Activated T-cell treated with anti-CD3 and anti-CD28 coated beads for 1 hour (primary cell): Measurements from ENCODE around the gene PARN.

Source experiments
- DNase-seq: peaks from one replicate; pipeline ENCODE4 v3.0.0-alpha.2; 2020; ENCODE audit warnings: low read depth

Gene PARN

DNA sequence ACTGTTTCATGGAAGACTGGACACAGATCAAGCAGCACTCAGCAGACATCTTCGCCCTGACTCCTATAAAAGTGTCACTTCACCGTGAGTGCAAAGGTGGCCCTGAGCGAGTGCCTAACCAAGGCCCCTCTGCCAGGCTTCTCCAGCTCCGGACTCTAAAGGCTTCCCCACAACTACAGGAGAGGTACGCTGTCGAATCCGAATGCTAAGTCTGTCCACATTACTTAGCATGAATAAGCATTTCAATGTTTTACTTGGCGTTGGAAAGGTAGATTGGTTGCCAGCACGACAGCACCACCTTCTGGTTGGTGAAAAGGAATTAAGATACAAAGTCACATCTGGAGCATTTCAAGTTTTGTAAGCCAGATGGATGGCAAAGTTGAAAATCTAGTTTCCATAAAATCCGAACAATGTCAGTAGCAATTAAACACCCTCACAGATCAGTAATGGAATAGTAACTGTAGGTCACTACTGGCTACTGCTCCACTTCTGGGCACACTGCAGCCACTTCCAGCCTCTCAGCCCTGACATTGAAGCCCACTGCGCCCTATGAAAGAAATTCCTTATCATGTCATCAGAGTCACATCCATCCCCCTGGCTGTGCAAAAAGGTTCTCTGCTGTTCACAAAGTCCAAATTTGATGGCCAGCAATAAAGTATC lies 100.9 kb downstream of the PARN start:
- DNase-seq = peak; percentile 24

DNA sequence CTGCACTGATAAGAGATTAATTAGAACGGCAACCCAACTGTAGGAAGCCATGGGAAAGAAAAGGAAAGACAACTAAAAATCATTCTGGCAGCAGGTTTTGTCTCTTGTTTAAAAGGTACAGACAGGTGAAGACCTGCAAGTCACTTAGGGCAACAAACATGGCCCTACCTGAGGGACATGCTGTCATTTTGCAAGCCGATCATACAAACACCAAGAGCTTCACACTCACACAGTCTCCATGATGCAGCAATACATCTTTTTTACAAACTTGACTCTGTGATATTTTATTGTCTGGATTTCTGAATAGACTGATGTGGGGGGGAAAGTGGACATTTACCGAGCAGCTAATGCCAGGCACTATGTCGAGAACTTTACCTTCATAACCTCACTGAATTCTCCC lies 101.8 kb downstream of the PARN start:
- no peak for DNase-seq

DNA sequence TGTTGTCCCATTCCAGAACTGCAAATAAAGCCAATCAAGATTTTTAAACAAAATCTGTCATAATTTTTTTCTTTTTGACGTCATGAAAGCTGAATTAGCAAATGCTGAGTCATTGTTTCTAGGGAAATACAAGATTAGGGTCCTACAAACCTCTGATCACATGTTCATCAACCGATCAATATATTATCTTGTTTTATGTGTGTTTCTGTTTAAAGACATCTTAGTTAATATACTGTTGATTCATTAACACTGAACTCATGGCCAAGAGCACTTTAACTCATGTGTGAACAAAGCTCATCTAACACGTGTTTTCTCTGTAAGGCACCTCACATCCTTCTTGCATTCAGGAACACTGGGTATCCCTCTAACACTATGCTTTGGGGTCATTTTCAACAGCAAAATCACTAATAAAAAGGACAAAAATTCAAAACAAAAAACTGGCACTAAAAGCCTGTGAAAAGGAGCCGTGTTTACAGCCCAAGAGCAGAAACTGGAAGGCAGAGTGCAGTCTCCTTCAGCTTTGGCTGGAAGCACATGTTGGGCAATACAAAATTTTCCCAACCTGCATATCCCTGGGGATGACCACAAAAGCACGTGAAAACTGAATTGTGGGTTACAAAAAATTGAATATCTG lies 102.5 kb downstream of the PARN start:
- DNase-seq = no peak

DNA sequence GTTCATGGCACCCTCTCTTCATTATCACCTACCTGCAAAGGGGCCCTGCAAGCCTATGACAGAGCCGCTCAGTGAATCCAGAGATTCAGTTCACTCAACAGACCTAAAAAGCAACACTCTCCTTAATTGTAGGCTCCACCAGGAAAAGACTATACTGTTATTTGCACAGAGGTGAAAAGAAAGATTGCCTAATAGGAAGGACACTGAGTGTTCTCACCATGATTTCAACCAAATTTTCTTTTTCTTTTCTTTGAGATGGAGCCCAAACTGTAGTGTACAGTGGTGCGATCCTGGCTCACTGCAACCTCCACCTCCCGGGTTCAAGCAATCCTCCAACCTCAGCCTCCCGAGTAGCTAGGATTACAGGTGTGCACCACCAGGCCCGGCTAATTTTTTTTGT lies 104.5 kb downstream of the PARN start:
- no peak for DNase-seq

DNA sequence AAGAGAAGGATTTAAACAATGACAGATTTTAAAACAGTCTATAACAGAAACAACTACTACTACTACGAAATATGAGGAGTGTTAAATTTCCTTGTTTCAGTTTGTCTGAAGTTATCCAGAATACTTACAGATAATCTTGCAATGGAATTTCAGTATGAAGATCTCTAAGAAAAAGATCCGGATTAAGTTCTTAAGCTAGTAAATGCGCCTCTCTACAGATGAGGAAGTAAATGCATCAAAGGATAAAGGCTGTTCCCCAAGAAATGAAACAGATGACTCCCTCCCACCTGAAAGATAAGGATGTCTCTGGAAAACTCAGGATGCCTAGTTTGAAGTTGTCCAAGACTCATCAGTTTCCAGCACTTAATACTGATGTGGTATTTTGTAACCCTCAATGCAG lies 105.1 kb downstream of the PARN start:
- DNase-seq = no peak

DNA sequence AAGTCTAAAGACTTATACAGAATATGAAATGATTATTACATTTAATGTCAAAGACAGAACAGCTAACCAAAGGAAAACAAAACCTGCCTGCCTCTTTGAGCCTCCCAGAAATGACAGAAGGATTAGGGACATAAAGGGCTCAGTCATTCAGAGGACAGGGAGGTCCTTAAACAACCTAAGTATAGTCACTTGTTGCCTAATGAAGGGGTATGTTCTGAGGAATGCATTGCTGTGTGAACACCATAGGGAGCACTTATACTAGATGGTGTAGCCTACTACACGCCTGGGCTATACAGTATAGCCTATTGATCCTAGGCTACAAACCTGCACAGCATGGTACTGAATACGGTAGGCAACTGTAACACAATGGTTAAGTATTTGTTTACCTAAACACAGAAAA lies 106.4 kb downstream of the PARN start:
- no peak for DNase-seq

DNA sequence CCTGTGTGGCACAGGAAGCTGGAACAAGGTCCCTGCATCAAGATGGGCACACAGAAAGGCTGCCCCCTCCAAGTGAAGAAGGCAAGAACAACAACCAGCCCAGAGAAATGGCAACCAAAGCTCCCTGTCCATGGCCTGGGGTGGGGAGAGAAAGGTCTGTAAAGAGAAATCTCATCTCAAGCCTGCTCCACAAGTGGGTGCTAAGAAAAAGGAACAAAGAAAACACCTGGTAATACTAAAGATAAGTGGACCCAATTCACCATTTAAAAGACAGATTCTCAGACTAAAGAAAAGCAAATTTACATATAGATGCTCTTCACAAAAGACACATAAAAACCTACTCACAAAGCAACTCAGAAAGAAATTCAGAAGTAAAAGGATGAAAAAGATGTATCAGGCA lies 107.4 kb downstream of the PARN start:
- no peak for DNase-seq

DNA sequence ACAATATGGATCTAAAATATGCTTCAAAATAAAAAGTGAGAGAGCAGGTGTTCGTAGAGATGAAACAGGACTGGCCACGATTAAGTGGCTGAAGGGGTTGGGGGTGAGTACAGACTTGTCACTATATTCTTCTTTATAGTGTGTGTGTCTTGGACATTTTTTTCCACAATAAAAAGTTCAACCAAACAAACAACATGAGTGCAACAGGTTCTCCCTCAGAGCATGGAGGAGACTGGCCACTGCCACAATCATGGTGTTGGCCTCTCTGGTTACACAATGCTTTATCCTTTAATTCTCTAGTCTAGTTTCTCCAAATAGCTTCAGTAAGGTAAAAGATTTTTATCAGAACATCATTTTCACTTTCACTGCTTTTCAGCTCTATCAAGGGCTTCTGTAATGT lies 109.3 kb downstream of the PARN start:
- no peak for DNase-seq

DNA sequence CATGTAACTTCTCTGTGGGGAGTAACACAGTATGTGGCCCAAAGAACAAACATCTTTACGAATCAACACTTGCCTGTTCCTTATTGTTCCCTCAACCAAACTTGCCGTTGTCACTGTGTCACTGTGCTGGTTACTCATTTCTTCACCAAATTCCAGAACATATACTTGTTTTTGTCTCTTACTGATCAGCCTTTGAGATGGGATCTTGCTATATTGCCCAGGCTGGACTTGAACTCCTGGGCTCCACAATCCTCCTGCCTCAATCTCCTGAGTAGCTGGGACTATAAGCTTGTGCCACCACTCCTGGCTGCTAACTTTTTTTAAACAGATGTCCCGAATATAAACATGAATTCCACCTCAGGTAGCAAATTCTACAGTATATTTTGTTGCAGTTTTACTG lies 115.1 kb downstream of the PARN start:
- no peak for DNase-seq

DNA sequence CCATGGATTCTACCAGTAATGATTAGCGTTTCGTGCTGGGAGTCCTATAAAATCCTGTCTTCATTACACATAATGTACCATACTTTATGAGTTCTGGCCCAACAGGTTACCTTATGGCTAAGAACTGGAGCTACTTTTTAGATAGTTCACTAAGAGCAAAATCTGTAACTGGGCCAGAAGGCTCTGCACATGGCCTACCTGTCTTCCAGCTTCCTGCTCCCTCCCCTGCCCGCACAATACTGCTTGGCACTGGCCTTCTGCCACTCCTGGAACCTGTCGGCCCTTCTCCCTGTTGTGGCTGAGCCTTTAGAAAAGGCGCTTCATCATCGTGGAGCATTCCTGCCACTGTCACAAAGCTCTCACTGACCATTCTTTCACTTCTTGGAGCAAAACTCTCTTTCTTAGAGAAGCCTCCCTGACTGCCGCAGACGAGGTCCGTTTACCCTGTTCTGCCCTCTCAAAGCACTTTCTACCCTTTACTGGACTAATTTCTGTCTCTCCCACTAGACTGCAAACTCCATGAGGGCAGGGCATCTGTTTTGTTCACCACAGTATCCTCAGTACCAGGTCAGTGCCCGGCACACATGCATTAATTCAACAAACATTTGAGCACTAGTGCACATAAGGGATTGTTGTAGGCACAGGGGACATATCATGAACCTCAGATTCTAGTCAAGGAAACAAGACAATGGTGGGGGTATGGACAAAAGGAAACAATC lies 116.5 kb downstream of the PARN start:
- DNase-seq = no peak

DNA sequence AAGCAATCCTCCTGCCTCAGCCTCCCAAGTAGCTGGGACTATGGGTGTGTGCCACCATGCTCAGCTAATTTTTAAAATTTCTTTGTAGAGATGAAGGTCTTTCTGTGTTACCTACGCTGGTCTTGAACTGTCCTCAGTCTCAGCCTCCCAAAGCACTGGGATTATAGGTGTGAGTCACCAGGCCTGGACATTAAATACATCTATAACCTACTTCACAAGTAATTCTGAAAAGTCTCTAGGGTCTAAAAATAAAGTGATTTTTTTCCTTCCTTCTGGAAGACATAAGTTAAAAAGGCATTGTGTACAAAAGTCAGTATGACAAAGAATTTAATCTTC lies 118.3 kb downstream of the PARN start:
- DNase-seq = no peak

DNA sequence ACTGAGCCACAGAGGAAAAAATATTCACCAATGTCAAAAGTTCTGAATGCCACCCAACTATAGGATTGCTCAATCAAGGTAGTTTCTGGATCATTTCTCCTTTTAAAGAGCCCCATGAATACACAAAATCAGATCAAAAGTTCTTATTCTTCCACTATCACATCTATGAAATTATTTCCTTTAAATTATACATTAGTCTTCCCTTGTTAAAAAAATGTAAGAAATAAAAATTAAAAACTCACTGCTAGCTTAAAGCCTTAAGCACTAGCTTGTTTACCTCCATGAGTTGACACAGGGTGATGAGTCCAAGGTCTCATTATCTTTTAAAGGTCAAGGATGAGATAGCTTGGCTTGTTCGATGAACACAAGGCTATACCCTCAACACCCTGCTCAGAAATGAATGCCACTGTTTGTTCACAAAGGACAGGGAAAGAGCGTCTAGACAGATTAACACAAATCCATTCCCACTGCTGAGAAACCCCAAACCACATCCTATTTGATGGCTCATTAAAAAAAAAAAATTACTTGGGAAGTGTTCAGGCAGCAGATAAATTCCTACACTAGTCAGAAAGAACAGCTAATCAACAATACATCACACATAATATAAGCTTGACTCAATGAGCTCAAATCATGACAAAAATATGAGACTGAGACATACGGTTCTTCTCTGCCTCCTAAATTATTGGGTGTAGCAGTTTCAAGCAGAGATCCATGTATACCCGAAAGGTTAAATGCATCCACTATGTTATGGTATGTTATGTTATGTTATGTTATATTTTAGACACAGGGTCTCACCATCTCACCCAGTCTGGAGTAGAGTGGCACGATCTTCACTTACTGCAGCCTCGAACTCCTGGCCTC lies 118.9 kb downstream of the PARN start:
- DNase-seq = no peak

DNA sequence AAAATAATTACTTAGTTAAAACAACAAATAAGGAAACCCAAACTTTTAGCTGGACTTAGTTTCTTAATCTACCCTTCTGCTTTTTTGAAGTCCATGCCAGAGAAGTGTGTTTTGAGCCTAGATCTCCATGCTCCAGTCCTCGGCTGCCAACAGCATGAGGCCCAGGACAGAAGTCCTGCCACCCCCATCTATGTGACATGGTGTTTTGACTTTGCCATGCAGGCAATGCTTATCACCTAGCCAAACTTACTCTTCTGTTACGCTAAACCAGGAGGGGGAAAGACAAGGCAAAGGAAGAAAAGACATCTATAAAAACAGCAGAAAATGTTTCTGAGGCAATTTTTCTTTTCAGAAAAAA lies 119.5 kb downstream of the PARN start:
- no peak for DNase-seq

DNA sequence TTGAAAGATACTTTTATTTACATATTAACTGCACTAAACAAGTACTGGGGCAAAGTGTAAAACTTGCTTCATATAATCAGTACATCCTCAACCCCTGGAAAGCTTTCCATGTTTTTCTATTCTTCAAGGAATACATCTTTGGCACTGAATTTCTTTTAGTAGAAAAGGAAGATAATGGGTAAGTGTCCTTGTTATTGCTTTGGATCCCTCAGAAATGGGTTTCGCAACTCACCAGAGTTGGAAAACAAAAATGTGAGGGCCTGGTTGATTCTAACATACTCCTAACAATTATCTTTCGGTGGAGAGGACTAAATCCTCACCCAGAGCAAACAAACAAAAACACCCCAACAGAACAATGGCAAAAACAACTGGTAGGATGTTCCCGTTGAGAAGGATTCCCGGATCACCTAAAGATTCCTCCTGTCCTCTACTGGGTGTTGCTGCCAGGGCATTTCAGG lies 120.4 kb downstream of the PARN start:
- DNase-seq = no peak

DNA sequence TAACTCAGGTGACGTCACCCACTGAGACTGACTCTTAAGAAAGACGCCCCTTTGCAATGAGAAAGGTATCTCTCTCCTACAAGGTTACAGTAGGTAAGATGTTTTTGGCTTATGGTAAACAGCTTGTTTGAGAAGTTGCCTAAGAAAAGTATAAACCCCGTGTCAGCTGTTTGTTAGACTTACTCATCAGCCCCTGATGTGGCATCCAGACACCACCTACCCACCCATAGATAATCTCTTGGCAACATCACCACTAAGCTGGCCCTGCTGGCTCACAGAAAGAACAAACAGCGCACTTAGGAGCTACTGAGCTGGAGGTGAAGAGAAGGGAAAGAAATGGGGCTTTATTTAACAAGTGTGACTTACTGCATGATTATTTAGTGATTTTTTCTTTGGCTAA lies 121.0 kb downstream of the PARN start:
- DNase-seq = no peak

DNA sequence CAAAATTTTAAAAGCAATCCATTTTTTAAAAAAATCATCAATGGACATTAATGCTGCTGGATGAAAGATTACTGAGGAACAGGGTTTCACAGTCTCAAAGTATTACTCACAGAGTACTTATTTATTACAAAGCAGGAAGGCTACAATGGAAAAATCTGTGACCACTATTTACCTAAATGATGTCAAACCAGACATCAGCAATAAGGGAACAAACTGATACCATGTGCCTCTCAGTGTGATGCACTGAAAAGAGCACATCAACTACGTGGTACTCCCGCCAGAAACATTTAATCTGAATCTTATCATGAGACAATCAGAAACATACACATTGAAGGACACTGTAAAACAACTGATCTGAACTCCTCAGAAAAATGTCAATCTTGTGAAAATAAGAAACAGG lies 124.2 kb downstream of the PARN start:
- no peak for DNase-seq

DNA sequence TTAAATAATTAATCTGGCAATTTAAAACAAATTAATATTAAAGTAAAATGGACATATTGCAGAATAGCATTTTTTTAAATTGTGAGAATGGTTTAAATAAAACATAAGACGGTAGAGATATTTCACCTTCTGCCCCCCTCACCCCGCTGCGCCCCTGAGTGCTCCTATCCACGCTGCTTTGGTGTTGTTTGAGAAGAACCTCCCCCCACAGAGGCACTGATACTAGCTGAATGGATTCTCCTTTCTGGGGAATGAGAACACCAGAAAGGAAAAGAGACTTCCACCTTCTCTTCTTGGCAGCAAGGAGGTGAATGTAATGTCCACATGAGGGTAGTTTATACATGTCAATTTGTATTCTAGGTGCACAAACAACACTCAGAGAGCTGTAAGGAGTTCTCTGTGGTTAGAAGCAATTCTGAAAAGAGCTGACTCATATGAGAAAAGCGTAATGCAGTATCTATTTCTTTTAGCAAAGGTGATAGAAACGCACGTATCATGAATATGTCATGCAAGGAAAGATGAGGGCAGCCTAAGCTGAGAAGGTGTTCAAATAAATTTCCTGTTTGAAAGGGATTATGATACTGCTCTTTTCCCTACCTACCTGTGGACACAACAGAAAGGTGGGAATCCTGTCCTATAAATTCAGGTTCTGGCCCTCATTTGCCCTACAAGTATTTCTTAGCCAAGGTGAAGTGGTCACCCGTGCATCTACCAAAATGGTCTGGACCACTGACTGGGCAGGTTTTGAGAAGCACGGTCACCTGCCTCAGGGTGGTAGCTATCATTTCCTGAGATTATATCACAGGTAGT lies 126.9 kb downstream of the PARN start:
- DNase-seq = no peak

DNA sequence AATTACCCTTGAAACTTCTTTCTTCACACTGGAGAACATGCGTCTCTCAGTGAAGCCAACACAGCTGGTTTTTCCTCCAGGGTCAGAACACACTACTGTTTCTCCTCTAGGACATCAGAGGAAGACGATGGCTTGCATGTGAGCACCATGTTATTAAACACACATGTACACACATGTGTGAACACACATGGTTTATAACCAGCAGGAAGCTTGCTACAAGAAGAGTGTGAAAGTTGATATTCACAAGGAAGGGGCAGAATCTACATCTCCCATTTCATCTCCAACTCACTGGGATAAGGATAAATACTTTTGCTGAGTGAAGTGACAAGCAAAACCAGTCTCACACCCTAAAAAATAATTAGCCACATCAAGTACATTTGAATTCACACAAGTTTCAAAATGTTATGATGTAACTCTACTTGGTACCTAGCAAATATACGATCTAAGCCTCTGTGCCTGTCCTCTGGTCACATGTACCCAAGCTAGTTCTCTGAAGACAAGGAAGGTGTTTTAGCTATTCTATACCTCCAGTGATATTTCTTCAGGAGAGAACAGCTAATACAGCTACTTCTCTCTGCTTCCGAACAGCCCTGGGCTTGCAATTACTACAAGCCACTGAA lies 127.7 kb downstream of the PARN start:
- no peak for DNase-seq

DNA sequence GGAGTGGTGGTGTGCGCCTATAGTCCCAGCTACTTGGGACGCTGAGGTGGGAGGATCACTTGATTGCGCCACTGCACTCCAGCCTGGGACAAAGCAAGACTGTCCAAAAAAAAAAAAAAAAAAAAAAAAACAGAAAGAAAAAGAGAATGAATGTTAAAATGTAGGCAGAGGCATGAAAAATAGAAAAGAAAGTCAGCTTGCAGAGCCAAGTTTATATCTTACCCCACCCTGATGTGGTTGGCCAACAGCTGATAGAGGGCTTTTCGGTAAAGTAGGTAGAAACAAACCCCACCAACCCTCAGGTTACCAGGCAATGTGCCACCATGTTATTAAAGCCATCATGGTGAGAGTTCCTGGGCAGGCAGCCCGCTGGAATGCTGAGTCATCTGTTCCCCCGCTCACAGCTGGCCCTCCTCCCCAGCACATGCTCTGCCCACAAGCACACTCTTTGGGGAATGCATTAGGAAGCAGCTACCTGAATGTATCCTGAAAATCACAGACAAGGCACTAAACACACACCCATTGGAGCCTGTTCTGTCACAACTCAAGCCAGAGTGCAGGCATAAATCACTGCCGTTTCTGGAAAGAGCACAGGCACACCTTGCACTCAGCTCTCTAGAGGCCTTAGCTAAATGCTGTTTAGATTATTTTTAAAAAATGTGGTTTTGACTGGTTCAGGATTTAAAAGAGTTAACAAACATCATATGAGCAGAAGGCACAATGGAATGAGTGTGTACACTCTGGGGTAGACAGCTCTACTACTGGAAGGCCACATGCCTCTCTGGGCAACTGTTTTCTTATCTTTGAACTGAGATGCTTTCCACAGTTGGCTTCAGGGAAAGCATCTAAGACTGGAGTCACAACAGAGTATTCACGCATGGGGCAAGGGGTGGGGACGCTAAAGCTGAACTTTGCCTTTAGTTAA lies 128.5 kb downstream of the PARN start:
- DNase-seq = no peak

DNA sequence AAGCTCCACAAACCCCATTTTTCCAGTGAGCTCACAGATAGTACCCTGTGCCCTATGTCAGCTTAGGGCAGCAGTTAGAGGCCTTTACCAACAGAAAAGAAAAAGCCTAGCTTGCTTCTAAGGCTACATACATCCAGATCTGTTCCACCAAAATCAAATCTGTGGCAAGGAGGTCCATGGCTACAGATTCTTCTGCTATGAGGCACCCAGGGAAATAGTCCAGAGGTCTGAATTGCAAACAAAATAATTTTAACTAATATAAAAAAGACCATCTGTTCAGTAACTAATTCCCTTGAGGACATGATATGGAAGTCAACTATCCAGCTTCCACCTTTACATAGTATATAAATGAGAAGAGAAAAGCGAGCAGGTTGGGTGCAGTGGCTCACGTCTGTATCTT lies 129.3 kb downstream of the PARN start:
- no peak for DNase-seq
